ENCODE results near the gene USP20. TPM values are rescaled to one million over a fixed set of nuclear protein-coding genes. Genes with fewer than 3 reads are reported as not detected.

Gene USP20
- total RNA-seq, 1 donor from 2014 or later, result 15.7 TPM

DNA sequence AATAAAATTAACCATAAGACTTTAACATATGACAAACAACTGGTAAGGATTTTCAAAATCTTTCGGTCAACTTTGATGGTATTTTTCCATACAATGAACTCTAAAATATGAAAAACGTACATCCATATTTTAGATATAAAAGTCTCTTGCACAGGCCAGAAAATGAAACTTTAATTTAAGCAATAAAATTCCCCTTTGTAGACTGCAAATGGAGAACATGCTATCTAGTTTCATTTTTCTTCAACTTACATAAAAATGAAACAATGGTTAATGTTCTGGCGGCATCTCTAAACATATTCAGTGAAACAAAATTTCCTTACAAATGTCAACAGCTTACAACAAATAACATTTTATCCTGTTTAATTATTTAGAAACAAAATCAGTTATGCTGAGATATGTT is 84.0 kb downstream of the USP20 start:
- no peak for DNase-seq (ENCODE audit: low read depth)
- no peak overlapping the region for H3K4me3 ChIP-seq (ENCODE audit: low read depth, low read length)
- TF ChIP-seq, protein P1, sequence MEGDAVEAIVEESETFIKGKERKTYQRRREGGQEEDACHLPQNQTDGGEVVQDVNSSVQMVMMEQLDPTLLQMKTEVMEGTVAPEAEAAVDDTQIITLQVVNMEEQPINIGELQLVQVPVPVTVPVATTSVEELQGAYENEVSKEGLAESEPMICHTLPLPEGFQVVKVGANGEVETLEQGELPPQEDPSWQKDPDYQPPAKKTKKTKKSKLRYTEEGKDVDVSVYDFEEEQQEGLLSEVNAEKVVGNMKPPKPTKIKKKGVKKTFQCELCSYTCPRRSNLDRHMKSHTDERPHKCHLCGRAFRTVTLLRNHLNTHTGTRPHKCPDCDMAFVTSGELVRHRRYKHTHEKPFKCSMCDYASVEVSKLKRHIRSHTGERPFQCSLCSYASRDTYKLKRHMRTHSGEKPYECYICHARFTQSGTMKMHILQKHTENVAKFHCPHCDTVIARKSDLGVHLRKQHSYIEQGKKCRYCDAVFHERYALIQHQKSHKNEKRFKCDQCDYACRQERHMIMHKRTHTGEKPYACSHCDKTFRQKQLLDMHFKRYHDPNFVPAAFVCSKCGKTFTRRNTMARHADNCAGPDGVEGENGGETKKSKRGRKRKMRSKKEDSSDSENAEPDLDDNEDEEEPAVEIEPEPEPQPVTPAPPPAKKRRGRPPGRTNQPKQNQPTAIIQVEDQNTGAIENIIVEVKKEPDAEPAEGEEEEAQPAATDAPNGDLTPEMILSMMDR (IDR thresholded peaks at IDR 0.05; ENCODE audit: insufficient read depth, low read length, poor library complexity, severe bottlenecking), result no peak
- no peaks in the 10 kb centered on the region for H3K36me3 ChIP-seq (ENCODE audit: control insufficient read depth, insufficient read depth, low read length)
- H3K27me3 ChIP-seq (ENCODE audit: control insufficient read depth, insufficient read depth, low read length), result no peaks in the 10 kb centered on the region

GRCh38 chr9:129919841-129920240 is 84.6 kb downstream of the USP20 start:
- TF ChIP-seq, protein P1 (IDR thresholded peaks at IDR 0.05; ENCODE audit: insufficient read depth, low read length, poor library complexity, severe bottlenecking), result no peak
- H3K4me3 ChIP-seq (ENCODE audit: low read depth, low read length), result no peak overlapping the region
- H3K27me3 ChIP-seq (ENCODE audit: control insufficient read depth, insufficient read depth, low read length), result no peaks in the 10 kb centered on the region
- DNase-seq (ENCODE audit: low read depth), result no peak
- H3K36me3 ChIP-seq (ENCODE audit: control insufficient read depth, insufficient read depth, low read length), result no peaks in the 10 kb centered on the region

DNA sequence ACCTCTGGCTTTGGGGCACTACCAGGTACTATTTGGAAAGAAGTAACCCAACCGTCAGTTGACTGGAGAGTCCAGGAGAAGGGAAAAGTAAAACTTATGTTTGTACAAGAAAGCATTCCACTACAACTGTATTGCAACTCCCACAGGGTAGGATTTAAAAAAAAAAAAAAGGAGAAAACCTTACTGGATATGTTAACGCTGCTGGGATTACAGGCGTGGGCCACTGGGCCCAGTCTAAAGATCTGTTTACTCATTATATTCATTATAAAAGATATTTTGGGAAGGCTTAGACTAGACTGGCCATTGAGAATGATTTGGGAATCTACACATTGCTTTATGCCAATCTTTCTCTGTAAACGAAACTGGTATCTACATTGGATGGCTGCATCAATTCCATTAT is 86.6 kb downstream of the USP20 start:
- TF ChIP-seq, protein P1 (IDR thresholded peaks at IDR 0.05; ENCODE audit: insufficient read depth, low read length, poor library complexity, severe bottlenecking), result no peak
- Histone ChIP-seq H3K4me3 (ENCODE audit: low read depth, low read length) (no peak overlapping the region), H3K27me3 (ENCODE audit: control insufficient read depth, insufficient read depth, low read length) (no peaks in the 10 kb centered on the region), H3K36me3 (ENCODE audit: control insufficient read depth, insufficient read depth, low read length) (no peaks in the 10 kb centered on the region)
- no peak for DNase-seq (ENCODE audit: low read depth)

GRCh38 chr9:129923589-129923988 is 88.3 kb downstream of the USP20 start:
- DNase-seq (ENCODE audit: low read depth), result no peak
- no peaks in the 10 kb centered on the region for H3K27me3 ChIP-seq (ENCODE audit: control insufficient read depth, insufficient read depth, low read length)
- TF ChIP-seq, protein P1 (IDR thresholded peaks at IDR 0.05; ENCODE audit: insufficient read depth, low read length, poor library complexity, severe bottlenecking), result no peak
- H3K4me3 ChIP-seq (ENCODE audit: low read depth, low read length), result no peak overlapping the region
- H3K36me3 ChIP-seq (ENCODE audit: control insufficient read depth, insufficient read depth, low read length), result no peaks in the 10 kb centered on the region

DNA sequence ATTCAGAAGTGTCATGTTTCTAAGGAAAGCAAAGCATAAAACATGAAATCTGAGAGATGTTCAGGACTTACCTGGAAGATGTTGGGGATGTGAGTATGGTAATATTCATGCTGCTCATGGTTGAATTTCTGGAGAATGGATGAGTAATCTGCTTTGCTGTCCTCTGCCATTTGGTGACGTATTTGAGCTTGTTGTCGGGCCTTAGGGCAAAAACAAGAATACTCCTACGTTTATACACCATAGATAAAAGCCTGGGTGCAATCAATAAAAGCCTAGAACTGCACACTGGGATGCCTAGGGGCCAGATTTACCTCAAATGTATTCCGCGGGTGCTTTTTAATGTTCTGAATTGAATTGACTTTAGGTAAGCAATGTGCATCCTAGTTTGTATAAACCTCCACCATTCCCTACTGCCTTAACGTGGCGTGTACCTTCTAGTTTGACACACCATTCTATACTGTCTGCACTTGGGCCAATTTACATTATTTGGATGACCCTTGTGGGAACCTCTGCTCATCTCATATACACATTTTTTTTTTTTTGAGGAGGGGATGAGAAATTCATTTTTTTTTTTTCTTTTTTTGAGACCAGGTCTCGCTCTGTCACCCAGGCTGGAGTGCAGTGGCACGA is 94.4 kb downstream of the USP20 start:
- TF ChIP-seq, protein P1 (IDR thresholded peaks at IDR 0.05; ENCODE audit: insufficient read depth, low read length, poor library complexity, severe bottlenecking), result no peak
- Histone ChIP-seq H3K36me3 (ENCODE audit: control insufficient read depth, insufficient read depth, low read length) (no peaks in the 10 kb centered on the region), H3K4me3 (ENCODE audit: low read depth, low read length) (no peak overlapping the region), H3K27me3 (ENCODE audit: control insufficient read depth, insufficient read depth, low read length) (no peaks in the 10 kb centered on the region)
- no peak for DNase-seq (ENCODE audit: low read depth)

DNA sequence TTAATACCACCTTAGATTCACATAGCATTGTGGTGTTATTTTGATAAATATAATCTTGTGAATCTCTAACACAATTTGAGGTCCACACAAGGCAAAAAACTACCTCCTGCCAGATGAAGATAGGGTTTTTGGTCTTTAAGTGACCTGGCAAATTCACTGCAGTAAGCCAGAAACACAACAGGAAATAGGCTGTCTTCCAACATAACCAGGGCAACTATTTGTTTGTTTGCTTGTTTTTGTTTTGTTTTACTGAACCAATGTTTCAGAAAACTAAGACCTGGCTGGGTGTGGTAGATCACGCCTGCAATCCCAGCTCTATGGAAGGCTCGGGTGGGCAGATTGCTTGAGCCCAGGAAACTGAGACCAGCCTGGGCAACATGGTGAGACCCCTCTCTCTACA is 95.5 kb downstream of the USP20 start:
- Histone ChIP-seq H3K36me3 (ENCODE audit: control insufficient read depth, insufficient read depth, low read length) (no peaks in the 10 kb centered on the region), H3K4me3 (ENCODE audit: low read depth, low read length) (no peak overlapping the region), H3K27me3 (ENCODE audit: control insufficient read depth, insufficient read depth, low read length) (no peaks in the 10 kb centered on the region)
- TF ChIP-seq, protein P1 (IDR thresholded peaks at IDR 0.05; ENCODE audit: insufficient read depth, low read length, poor library complexity, severe bottlenecking), result no peak
- DNase-seq (ENCODE audit: low read depth), result no peak

Data from kidney epithelial cell (primary cell).